Ovary (tissue), 3 donors: ENCODE results near the gene BTBD17.

Experiments used
- CTCF ChIP-seq, 3 donors: fragments of 450-650 bp in 2 of 3; fragments of 200-600 bp in 1 of 3; IDR thresholded peaks; one replicate each; pipeline versions ENCODE4 v1.5.1 to v1.8.0; 2016 to 2022; ENCODE audit warnings: antibody characterized with exemption in 3 of 3, mild to moderate bottlenecking in 1 of 3
- POLR2A ChIP-seq: fragments of 450-650 bp; IDR thresholded peaks from one replicate; pipeline ENCODE4 v1.6.1; 2017; ENCODE audit warnings: antibody characterized with exemption, mild to moderate bottlenecking, moderate library complexity
- donor health status: DM: no; HTN: no; CAD: no.

- no peak for TF ChIP-seq CTCF (IDR thresholded peaks at IDR 0.05)
- TF ChIP-seq POLR2A, result no peak
Observed at GRCh38 chr17:74354123-74354522, 7.5 kb downstream of the BTBD17 start.
